GM12892 (cell line): Measurements from ENCODE around the gene CLK2.
"Not testable (repeated sequence)": the region's sequence is repeated elsewhere in the genome, so short reads cannot be mapped to it uniquely, and the experiment has no call there.

Experiments
- DNase-seq: peaks from one replicate; pipeline ENCODE4 v3.0.0; 2011; ENCODE audit not compliant: insufficient read length
- FAIRE-seq: peaks from 2 replicates; lab custom pipeline; 2011; peaks lifted over from hg19 to GRCh38; lab: Jason Lieb, UNC
- POLR2A ChIP-seq: IDR thresholded peaks from 2 replicates; pipeline ENCODE4 v1.6.1; 2011; ENCODE audit warnings: low read depth, low read length, control low read depth
- POLR2AphosphoS5 ChIP-seq: IDR thresholded peaks from 2 replicates; pipeline ENCODE4 v1.6.1; 2011; ENCODE audit warnings: low read depth, low read length, control low read depth
- TAF1 ChIP-seq: IDR thresholded peaks from 2 replicates; pipeline ENCODE4 v1.6.1; 2011; ENCODE audit warnings: low read depth, mild to moderate bottlenecking, control low read depth, low read length, borderline replicate concordance

CLK2 gene

GRCh38 chr1:155245163-155245524 lies 28.2 kb downstream of the CLK2 start:
- TF ChIP-seq TAF1 (no peak), POLR2AphosphoS5 (no peak), POLR2A (no peak)
- FAIRE-seq (no peak), DNase-seq (no peak)

- peak; percentile 66 for FAIRE-seq
- peak; percentile 96 for TF ChIP-seq POLR2A
- peak; percentile 93 for TF ChIP-seq POLR2AphosphoS5
- peak; percentile 37; the same call in 1 of the 2 replicates for TF ChIP-seq TAF1
- peak; percentile 92 for DNase-seq
These were observed 28.7 kb downstream of the CLK2 start for GRCh38 chr1:155244368-155245162.

GRCh38 chr1:155242805-155243358 lies 30.4 kb downstream of the CLK2 start:
- FAIRE-seq (no peak), DNase-seq (no peak)

GRCh38 chr1:155241841-155242264 lies 31.5 kb downstream of the CLK2 start:
- TF ChIP-seq TAF1 = no peak
- FAIRE-seq = no peak
- DNase-seq = no peak

More at GRCh38 chr1:155242805-155243358, 30.4 kb downstream of the CLK2 start:
- TF ChIP-seq POLR2A (no peak), TAF1 (no peak), POLR2AphosphoS5 (no peak)

GRCh38 chr1:155241069-155241679 lies 32.1 kb downstream of the CLK2 start:
- FAIRE-seq (peak; percentile 14), DNase-seq (peak; percentile 56)
- no peak for TF ChIP-seq TAF1
- no peak for TF ChIP-seq POLR2AphosphoS5
- TF ChIP-seq POLR2A = no peak

- TF ChIP-seq POLR2AphosphoS5 = no peak
- TF ChIP-seq POLR2A = no peak
- no peak for TF ChIP-seq TAF1
- DNase-seq = no peak
- FAIRE-seq = no peak
These were observed 36.9 kb downstream of the CLK2 start for GRCh38 chr1:155236451-155236850.

- FAIRE-seq = peak; percentile 40
- not testable (repeated sequence) for DNase-seq
These were observed 37.9 kb downstream of the CLK2 start for GRCh38 chr1:155235375-155235774.

GRCh38 chr1:155233502-155233901 lies 39.8 kb downstream of the CLK2 start:
- not testable (repeated sequence) for FAIRE-seq

GRCh38 chr1:155232001-155232978 lies 41.0 kb downstream of the CLK2 start:
- FAIRE-seq, DNase-seq: not testable (repeated sequence)

More at GRCh38 chr1:155233502-155233901, 39.8 kb downstream of the CLK2 start:
- DNase-seq = not testable (repeated sequence)

- not testable (repeated sequence) for DNase-seq, FAIRE-seq
These were observed 42.0 kb downstream of the CLK2 start for GRCh38 chr1:155231302-155231701.

- no peak for FAIRE-seq
These were observed 45.2 kb downstream of the CLK2 start for GRCh38 chr1:155228096-155228427.

More at GRCh38 chr1:155228096-155228427, 45.2 kb downstream of the CLK2 start:
- TF ChIP-seq TAF1 (no peak), POLR2AphosphoS5 (peak; percentile 7; the same call in 1 of the 2 replicates), POLR2A (no peak)
- no peak for DNase-seq
